Stimulated activated CD4-positive, alpha-beta T cell treated with anti-CD3 and anti-CD28 coated beads, Interleukin-4, amount 100 ng/mL, for 48 hours (primary cell): Measurements from ENCODE around the gene OAF.

Experiments used
- DNase-seq, 2 donors: peaks; one replicate each; pipeline ENCODE4 v3.0.0-alpha.2; 2020; ENCODE audit warnings: low read depth in 2 of 2

OAF gene

GRCh38 chr11:120201653-120202052 is 9.2 kb upstream of the OAF start:
- DNase-seq, result no peak

DNA sequence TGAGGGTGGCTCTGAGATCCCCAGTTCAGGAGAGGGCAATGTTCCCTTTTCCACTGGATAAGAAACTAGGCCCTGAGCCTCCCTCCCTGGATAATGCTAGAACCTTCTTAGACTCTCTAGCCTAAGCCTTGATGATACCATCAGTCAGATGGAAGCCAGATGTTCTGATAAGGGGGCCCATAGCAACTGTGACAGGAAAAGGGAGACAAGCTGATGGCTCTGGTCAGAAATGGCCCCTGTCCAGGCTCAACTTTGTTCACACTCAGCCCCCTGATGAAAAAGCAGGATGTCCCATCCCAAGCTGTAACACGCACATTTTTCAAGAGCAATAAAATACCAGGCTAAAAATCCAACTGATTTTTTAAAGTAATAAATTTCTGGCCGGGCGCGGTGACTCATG is 7.2 kb upstream of the OAF start:
- no peak for DNase-seq

DNA sequence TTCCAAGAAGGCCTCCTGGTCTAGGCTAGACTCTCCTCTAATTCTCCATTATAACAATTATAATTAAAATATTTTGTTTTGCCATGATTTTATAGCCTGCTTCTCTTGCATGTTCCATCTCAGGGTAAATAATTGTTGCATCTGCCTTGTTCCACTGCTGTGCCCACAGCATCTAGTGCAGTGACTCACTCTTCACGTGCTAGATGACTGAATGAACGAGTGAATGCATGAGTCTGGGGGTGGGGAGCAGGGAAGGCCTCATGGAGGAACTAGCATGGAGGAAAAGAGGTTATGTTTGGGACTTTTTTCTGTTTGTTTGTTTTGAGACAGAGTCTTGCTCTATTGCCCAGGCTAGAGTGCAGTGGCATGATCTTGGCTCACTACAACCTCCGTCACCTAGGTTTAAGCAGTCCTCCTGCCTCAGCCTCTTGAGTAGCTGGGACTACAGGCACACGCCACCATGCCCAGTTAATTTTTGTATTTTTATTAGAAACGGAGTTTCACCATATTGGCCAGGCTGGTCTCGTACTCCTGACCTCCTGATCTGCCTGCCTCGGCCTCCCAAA is 5.2 kb upstream of the OAF start:
- no peak for DNase-seq

DNA sequence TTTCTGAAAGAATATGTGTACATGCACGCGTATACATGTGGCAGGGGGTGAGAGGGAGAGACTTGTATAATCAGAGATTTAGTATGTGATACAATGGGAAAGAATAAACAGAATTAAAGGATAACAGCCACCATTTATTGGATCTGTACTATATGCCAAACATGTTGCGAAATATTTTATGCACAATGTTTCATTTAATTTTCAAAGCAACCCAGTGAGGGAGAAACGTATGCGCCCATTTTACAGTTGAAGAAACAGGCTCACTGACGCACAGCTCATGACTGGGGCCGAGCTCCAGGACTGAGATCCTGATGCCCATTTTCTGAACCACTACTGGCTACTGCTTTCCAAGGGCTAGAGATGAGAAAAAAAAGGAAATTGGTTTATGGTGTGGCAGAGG is 3.3 kb upstream of the OAF start:
- no peak for DNase-seq

DNA sequence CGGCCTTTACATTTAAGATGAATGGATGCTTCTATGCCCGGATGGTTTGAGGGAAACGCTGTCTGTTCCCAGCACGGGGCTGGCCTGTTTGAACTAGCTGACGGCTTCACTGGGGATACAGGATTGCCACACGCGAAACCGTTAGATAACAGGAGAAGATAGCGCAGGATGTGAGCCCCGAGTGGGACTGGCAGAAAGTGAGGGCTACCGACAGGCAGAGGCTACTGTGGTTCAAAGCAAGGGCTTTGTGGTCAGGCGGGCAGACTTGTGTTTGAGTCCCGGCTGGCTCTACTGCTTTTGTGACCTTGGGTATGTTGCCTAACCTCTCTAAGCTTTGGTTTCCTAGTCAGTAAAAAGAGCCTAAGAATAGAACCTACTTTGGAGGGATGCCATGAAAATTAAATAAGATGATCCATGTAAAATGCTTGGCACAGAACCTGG is 2.8 kb upstream of the OAF start:
- DNase-seq, result no peak

DNA sequence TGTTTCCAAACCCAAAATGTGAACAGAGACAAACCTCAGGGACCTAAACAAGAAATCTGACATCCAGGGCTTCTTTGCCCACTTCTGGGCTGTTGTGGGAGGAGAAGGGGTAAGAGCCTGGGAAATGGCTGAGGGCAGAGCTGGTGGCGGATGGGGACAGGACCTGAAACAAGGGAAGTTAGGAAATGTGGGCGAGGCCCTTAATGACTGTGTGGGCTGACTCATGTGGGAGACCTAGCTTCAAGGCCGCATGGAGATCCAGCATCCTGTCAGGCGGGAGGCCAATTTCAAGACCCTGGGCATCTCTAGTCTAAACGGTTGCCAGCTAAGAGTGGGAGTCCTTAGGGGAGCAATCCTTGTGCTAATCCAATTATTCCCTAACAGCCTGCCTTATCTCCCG is 2.1 kb upstream of the OAF start:
- no peak for DNase-seq

DNA sequence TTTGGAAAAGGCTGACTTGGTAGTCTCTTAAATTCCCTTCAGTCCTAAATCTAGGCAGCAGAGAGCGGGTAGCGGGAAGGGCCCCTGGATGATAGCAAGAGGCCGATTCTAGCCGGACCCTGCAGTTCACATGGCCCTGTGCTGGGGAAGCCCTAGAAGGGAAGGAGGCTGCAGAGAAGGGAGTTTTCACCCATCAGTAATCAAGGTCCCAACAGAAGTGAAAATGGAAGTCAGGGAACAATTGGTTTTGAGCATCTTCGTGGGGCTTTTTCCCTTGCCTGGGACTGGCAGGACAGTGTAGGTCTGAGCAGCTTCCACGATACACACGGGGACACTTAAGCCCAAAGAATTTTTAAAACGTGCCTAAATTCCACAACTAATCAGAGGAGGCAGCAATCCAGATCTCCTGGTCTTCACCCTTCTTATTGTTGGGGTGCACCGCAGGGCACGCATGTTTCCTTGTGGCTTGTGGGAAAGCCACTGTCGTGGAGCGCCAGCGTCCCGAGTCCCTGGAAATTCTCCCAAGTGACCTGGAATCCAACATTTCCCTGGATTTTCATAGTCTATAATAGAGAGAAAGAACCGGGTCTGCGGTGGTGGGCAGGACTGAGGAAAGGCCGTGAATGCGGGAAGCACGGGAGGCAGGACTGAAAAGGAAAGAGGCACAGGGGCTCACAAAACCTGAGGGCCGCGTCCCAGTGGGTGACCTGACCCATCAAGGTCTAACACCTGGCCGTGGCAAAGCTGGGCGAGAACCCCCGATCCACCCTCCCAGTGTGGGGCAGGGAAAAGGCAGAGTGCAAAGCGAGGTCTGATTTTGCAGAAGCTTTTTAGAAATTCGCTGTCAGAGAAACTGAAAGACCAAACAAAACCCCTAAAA is 846 bp upstream of the OAF start:
- DNase-seq, result no peak

GRCh38 chr11:120211522-120212258 is 858 bp downstream of the OAF start:
- no peak for DNase-seq

GRCh38 chr11:120212259-120212878 is 1.5 kb downstream of the OAF start:
- DNase-seq, result no peak

GRCh38 chr11:120212926-120213325 is 2.1 kb downstream of the OAF start:
- no peak for DNase-seq

DNA sequence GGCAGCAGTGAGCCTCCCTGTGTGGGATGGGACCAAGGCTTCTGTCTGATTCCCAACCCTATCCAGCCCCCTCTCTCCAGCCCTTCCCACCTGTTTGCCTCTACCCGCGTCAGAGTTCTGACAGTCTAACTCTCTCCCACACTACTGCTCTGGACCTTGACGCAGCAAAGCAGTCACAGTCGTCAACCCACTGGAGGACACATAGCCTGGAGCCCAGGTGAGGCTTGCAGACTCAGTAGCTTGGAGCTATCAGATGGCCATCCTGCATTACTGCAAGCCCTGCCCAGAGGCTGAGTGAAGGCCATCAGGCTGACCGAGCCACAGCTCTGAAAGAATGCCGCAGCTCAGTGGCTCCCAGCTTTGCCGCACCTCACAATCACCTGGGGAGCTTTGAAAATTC is 3.7 kb downstream of the OAF start:
- DNase-seq, result no peak

- DNase-seq, result no peak
Measured at GRCh38 chr11:120215634-120216033, 4.8 kb downstream of the OAF start.

- DNase-seq, result no peak
Measured at GRCh38 chr11:120216426-120217102, 5.7 kb downstream of the OAF start.

GRCh38 chr11:120217526-120217925 is 6.7 kb downstream of the OAF start:
- DNase-seq, result no peak

DNA sequence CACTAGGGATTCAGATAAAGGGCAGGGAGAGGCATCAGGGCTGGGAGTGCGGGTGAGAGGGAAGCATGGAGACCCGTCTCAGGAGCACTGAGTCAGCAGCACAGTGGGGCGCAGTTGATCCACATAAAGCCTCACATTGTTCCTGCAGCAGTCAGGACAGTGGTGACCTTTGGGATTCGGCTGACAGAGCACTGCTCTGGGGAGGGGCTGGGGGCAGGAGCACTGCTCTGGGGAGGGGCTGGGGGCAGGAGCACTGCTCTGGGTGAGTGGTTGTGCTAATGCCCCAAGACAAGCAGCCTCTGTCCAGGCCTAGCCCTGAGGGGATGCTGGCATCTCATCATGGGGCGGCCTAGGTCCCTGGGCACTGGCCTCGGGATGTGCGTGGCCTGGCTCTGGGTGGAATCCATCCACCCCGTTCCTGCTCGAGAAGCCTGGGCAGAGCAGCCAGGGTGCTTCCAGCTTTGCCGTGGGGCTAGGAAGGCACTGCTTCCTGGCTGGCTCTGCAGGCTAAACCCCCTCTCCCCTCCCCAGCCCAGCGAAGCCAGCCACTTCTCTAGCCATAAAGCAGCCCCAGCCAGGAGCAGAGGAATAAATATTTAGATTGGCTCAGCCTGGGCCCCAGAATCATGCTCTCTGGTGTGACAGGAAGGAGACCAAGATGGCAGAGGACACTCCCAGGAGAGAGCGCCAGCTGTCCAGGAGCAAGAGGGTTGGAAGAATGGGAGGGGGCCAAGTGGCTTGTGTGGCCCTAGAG is 7.3 kb downstream of the OAF start:
- DNase-seq, result no peak

GRCh38 chr11:120218695-120219033 is 7.8 kb downstream of the OAF start:
- no peak for DNase-seq

DNA sequence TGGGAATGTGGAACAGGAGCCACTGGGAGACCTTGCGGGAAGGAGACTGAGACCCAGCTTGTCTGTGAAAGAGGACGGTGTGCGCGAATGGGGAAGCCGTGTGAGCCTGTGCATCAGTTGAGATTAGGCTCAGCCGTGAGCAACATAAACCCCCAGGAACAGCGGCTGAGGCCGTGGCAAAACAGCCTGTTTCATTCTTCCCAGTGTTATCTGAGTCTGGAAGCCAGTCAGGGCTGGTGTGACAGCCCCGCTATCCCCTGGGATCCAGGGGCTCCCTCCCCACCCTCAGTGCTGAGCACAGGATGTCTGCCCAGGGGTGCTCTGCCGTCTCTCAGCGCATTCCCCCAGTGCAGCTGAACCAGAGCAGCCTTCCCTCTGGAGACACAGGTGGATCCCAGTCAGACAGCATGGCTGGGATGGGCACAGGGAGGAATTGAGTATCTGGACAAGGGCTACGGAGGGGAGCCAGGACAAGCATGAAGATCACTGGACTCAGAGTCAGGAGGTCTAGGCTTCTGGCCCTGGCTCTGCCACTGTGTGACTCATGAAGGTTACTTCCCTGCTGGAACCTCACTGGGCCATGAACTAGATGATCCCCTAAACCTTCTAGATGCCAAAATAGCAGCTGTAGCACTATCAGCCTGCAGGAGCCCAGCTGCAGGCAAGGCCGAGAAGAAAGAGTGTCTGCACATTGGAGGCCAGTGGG is 8.6 kb downstream of the OAF start:
- no peak for DNase-seq

DNA sequence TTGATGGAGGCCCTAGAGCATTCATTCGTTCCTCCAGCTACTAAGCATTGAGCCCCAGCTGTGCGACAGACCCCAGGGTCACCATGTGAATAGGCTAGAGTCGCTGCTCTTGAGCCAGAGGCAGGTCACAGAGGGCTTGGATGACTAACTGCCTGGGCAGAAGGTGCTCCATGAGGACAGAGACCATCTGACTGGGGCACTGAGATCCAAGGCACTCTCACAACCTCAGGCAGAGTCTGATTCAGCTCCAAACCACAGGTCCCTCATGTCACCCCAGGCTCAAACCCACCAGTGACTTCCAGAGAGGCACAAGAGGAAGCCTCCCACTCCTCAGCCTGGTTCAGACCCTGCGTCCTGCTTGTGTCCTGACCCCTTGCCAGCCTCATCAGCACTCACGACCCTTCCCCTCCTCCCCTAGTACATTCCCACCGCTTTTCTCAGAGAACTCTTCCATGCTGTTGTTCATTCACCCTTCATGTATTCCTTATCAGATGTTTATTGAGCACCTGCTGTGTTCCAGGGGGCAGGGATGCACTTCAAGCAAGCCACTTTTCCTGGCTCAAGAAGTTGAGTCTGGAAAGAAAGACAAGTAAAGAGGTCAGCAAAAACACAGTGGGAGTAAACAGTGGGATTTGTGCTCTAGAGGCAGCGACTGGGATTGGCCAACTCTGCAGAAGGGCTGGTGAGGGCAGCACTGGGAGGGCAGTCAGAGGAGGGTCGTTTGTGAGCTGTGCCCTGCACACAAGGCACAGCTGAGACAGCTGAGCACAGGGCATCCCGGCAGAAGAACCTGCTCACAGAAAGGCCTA is 9.3 kb downstream of the OAF start:
- DNase-seq, result no peak

- no peak for DNase-seq
Measured at GRCh38 chr11:120220747-120221037, 9.9 kb downstream of the OAF start.
